GM23248 (cell line): ENCODE measurements around the gene CLIC4. TPM values are rescaled to one million over a fixed set of nuclear protein-coding genes. Genes with fewer than 3 reads are reported as not detected.

Experiments
- DNase-seq: peaks from one replicate; pipeline ENCODE4 v3.0.0-alpha.2; 2015
- H2AFZ ChIP-seq: fragments of 200-600 bp; sonication (generic); 2 replicates; pipeline ENCODE4 v1.6.1; 2016; ENCODE audit warnings: antibody characterized with exemption
- H3F3A ChIP-seq: fragments of 200-600 bp; sonication (generic); 2 replicates; pipeline ENCODE4 v1.6.1; 2016; ENCODE audit warnings: mild to moderate bottlenecking, antibody characterized with exemption, mixed run types; ENCODE audit not compliant: insufficient read depth
- H3K27ac ChIP-seq: fragments of 200-600 bp; sonication (generic); 2 replicates; pipeline ENCODE4 v1.5.1; 2016; ENCODE audit warnings: mild to moderate bottlenecking
- H3K27me3 ChIP-seq: fragments of 200-600 bp; sonication (generic); replicated peaks from 2 replicates; pipeline ENCODE4 v1.6.1; 2016; ENCODE audit warnings: mild to moderate bottlenecking; ENCODE audit not compliant: insufficient read depth
- H3K36me3 ChIP-seq: fragments of 200-600 bp; sonication (generic); 2 replicates; pipeline ENCODE4 v1.6.1; 2016; ENCODE audit warnings: low read depth, mild to moderate bottlenecking
- H3K4me1 ChIP-seq: fragments of 200-600 bp; sonication (generic); 2 replicates; pipeline ENCODE4 v1.6.1; 2016; ENCODE audit warnings: mild to moderate bottlenecking; ENCODE audit not compliant: insufficient read depth
- H3K4me2 ChIP-seq: fragments of 200-600 bp; sonication (generic); one replicate; pipeline ENCODE4 v1.6.1; 2016; ENCODE audit warnings: mild to moderate bottlenecking; ENCODE audit not compliant: unreplicated experiment
- H3K4me3 ChIP-seq: fragments of 200-600 bp; sonication (generic); 2 replicates; pipeline ENCODE4 v1.5.1; 2016; ENCODE audit warnings: mild to moderate bottlenecking
- H3K79me2 ChIP-seq: fragments of 200-600 bp; sonication (generic); 2 replicates; pipeline ENCODE4 v1.6.1; 2016; ENCODE audit warnings: mild to moderate bottlenecking; ENCODE audit not compliant: insufficient read depth
- H3K9ac ChIP-seq: fragments of 200-600 bp; sonication (generic); 2 replicates; pipeline ENCODE4 v1.6.1; 2016; ENCODE audit warnings: mild to moderate bottlenecking
- H3K9me2 ChIP-seq: fragments of 200-600 bp; sonication (generic); 2 replicates; pipeline ENCODE4 v1.6.1; 2016; ENCODE audit warnings: mixed run types, mild to moderate bottlenecking, moderate library complexity; ENCODE audit not compliant: insufficient read depth
- H3K9me3 ChIP-seq: fragments of 200-600 bp; sonication (generic); one replicate; pipeline ENCODE4 v1.6.1; 2017; ENCODE audit warnings: low read depth
- H4K20me1 ChIP-seq: fragments of 200-600 bp; sonication (generic); 2 replicates; pipeline ENCODE4 v1.6.0; 2016; ENCODE audit not compliant: insufficient read depth
- EZH2 ChIP-seq: fragments of 200-600 bp; sonication (generic); IDR thresholded peaks from 2 replicates; pipeline ENCODE4 v1.6.1; 2018; ENCODE audit warnings: antibody characterized with exemption, mild to moderate bottlenecking; ENCODE audit not compliant: insufficient read depth, poor library complexity, severe bottlenecking
- EZH2phosphoT487 ChIP-seq: fragments of 200-600 bp; sonication (generic); IDR thresholded peaks from 2 replicates; pipeline ENCODE4 v1.6.1; 2018; ENCODE audit warnings: antibody characterized with exemption, moderate library complexity, mild to moderate bottlenecking, low read depth; ENCODE audit not compliant: insufficient read depth
- WGBS, 2 experiments: methylation state at CpG; one replicate each; pipeline ENCODE4 v1.1.6; 2015 to 2017; ENCODE audit warnings: low lambda C conversion rate in 2 of 2, low coverage in 1 of 2; ENCODE audit errors: missing lambda C conversion rate in 2 of 2; 5-methylcytosine and 5-hydroxymethylcytosine counted together
- in situ Hi-C: fragments of 300-500 bp; cut with MboI; formaldehyde crosslinking; loops from 2 replicates; pipeline ENCODE4 v1.15.0; 2020
- polyA plus RNA-seq: library from polyadenylated mRNA; unstranded; fragments of >200 nt; fragmentation: Nextera tagmentation; extraction: Ambion mirVana; gene quantifications from 2 replicates; pipeline ENCODE4 v1.2.1, GENCODE V29; 2016
- total RNA-seq: library from RNA; depleted of rRNA; stranded (reverse); fragments of >200 nt; shearing (Covaris generic); gene quantifications from 2 replicates; pipeline ENCODE4 v1.2.3, GENCODE V29; 2014

Gene CLIC4
- total and polyA plus RNA-seq, 2 experiments from 2014 or later = 1,380 to 1,665 TPM

- Histone ChIP-seq H3K4me2 (no peak overlapping the region), H3K79me2 (no peaks in the 10 kb centered on the region), H3K9me3 (no peaks in the 10 kb centered on the region), H2AFZ (peak overlapping the region; percentile 7; the same call in 1 of the 2 replicates), H3K4me3 (no peak overlapping the region), H3K9ac (no peak overlapping the region), H3F3A (peaks cover 42% of the 10 kb centered on the region), H3K4me1 (no peaks in the 10 kb centered on the region), H4K20me1 (no peaks in the 10 kb centered on the region), H3K27me3 (no peaks in the 10 kb centered on the region), H3K9me2 (no peaks in the 10 kb centered on the region), H3K27ac (no peak overlapping the region), H3K36me3 (no peaks in the 10 kb centered on the region)
- TF ChIP-seq EZH2phosphoT487 (no peak), EZH2 (no peak)
- whole genome bisulfite sequencing, 2 experiments = 39 to 40% methylated on average over 28 of the region's 28 CpGs
- in situ Hi-C loops = no loop called here
- peak; percentile 51 for DNase-seq
Measured at GRCh38 chr1:24861821-24862727, 116.8 kb downstream of the CLIC4 start.

- H3K9ac ChIP-seq = no peak overlapping the region
- in situ Hi-C loops = no loop called here
- H3K9me3 ChIP-seq = no peaks in the 10 kb centered on the region
- no peaks in the 10 kb centered on the region for H3K79me2 ChIP-seq
- no peak for TF ChIP-seq EZH2
- no peak for TF ChIP-seq EZH2phosphoT487
- no peak overlapping the region for H2AFZ ChIP-seq
- 83 to 84% methylated on average over 12 of the region's 12 CpGs for WGBS, 2 experiments
- DNase-seq = no peak
- no peak overlapping the region for H3K27ac ChIP-seq
- H3K36me3 ChIP-seq = no peaks in the 10 kb centered on the region
- H3K27me3 ChIP-seq = no peaks in the 10 kb centered on the region
- no peaks in the 10 kb centered on the region for H4K20me1 ChIP-seq
- H3K4me2 ChIP-seq = no peak overlapping the region
- H3F3A ChIP-seq = peaks cover 35% of the 10 kb centered on the region
- no peaks in the 10 kb centered on the region for H3K4me1 ChIP-seq
- no peaks in the 10 kb centered on the region for H3K9me2 ChIP-seq
- H3K4me3 ChIP-seq = no peak overlapping the region
Measured at GRCh38 chr1:24862775-24863483, 117.7 kb downstream of the CLIC4 start.

GRCh38 chr1:24864370-24864777 is 119.1 kb downstream of the CLIC4 start:
- no peak overlapping the region for H2AFZ ChIP-seq
- no peaks in the 10 kb centered on the region for H4K20me1 ChIP-seq
- H3K4me2 ChIP-seq = no peak overlapping the region
- H3K9me2 ChIP-seq = no peaks in the 10 kb centered on the region
- H3F3A ChIP-seq = peaks cover 23% of the 10 kb centered on the region
- no peak overlapping the region for H3K27ac ChIP-seq
- H3K9me3 ChIP-seq = no peaks in the 10 kb centered on the region
- no peaks in the 10 kb centered on the region for H3K4me1 ChIP-seq
- no peaks in the 10 kb centered on the region for H3K79me2 ChIP-seq
- TF ChIP-seq EZH2phosphoT487 (no peak), EZH2 (no peak)
- 74 to 80% methylated on average over 8 of the region's 8 CpGs for WGBS, 2 experiments
- no peaks in the 10 kb centered on the region for H3K36me3 ChIP-seq
- H3K4me3 ChIP-seq = no peak overlapping the region
- no peaks in the 10 kb centered on the region for H3K27me3 ChIP-seq
- in situ Hi-C loops = no loop called here
- DNase-seq = no peak
- H3K9ac ChIP-seq = no peak overlapping the region

- TF ChIP-seq EZH2phosphoT487 (no peak), EZH2 (no peak)
- 81 to 83% methylated on average over 7 of the region's 7 CpGs for WGBS, 2 experiments
- H3K4me1 ChIP-seq = no peaks in the 10 kb centered on the region
- H3K79me2 ChIP-seq = no peaks in the 10 kb centered on the region
- no peak overlapping the region for H2AFZ ChIP-seq
- DNase-seq = no peak
- no peaks in the 10 kb centered on the region for H3K27me3 ChIP-seq
- no peaks in the 10 kb centered on the region for H3K9me2 ChIP-seq
- no peak overlapping the region for H3K4me3 ChIP-seq
- no peaks in the 10 kb centered on the region for H3K36me3 ChIP-seq
- in situ Hi-C loops = no loop called here
- H3K27ac ChIP-seq = no peak overlapping the region
- H3F3A ChIP-seq = peaks cover 22% of the 10 kb centered on the region
- no peak overlapping the region for H3K9ac ChIP-seq
- no peaks in the 10 kb centered on the region for H4K20me1 ChIP-seq
- H3K4me2 ChIP-seq = no peak overlapping the region
- no peaks in the 10 kb centered on the region for H3K9me3 ChIP-seq
Measured at GRCh38 chr1:24865168-24865567, 119.9 kb downstream of the CLIC4 start.
